Peyer's patch (tissue), 4 donors: ENCODE data around the gene MUC5AC.

ENCODE experiments used
- POLR2A ChIP-seq, 2 donors: fragments of 450-650 bp; IDR thresholded peaks; one replicate each; pipeline ENCODE4 v1.5.1; 2017; ENCODE audit warnings: antibody characterized with exemption in 2 of 2, mild to moderate bottlenecking in 2 of 2, moderate library complexity in 2 of 2
- TF ChIP-seq, protein P1 (sequence below), 6 experiments: fragments of 450-650 bp in 4 of 6; fragments of 200-600 bp in 2 of 6; sonication (generic) in 1 of 6; IDR thresholded peaks; one replicate each; pipeline ENCODE4 v1.5.1; 2017 to 2019; ENCODE audit warnings: antibody characterized with exemption in 6 of 6, mild to moderate bottlenecking in 3 of 6, moderate library complexity in 1 of 6

DNA sequence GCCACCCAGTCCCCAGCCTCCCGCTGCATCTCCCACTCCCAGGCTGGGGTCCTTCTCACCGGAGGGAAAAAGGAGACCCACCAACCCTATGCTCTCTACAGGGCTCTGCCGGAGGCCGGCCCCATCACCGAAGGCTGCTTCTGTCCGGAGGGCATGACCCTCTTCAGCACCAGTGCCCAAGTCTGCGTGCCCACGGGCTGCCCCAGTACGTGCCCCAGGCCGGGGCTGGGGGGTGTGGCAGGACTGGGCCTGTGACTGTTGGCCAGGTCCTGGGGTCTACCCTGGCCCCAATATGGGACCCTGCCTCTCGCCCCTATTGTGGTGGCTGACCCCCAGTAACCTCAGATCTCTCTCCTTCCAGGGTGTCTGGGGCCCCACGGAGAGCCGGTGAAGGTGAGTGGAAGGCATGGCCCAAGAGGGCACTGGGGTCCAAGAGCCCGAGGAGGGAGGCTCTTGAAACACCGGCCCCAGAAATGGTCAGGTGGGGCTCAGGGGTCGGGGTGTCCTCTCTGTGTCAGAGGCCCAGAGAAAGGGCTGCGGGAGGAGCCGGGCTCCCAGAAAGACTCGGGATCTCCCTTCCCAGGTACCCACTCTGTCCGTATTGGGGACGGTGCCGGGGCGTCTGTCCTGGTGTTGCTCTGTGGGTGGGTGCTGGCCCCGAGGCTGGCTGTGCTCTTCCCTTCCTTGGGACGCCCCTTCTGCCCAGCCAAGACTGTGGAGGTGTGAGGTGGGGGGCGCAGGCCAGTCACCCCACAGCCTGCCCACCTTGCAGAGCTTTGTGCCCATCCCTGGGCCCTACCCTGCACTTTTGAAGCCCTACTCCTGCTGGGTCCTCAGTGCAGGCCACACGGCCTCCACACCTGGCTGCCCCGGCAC lies 39.0 kb downstream of the MUC5AC start:
- TF ChIP-seq, protein P1, sequence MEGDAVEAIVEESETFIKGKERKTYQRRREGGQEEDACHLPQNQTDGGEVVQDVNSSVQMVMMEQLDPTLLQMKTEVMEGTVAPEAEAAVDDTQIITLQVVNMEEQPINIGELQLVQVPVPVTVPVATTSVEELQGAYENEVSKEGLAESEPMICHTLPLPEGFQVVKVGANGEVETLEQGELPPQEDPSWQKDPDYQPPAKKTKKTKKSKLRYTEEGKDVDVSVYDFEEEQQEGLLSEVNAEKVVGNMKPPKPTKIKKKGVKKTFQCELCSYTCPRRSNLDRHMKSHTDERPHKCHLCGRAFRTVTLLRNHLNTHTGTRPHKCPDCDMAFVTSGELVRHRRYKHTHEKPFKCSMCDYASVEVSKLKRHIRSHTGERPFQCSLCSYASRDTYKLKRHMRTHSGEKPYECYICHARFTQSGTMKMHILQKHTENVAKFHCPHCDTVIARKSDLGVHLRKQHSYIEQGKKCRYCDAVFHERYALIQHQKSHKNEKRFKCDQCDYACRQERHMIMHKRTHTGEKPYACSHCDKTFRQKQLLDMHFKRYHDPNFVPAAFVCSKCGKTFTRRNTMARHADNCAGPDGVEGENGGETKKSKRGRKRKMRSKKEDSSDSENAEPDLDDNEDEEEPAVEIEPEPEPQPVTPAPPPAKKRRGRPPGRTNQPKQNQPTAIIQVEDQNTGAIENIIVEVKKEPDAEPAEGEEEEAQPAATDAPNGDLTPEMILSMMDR (IDR thresholded peaks at IDR 0.05) = no peak
- TF ChIP-seq POLR2A (IDR thresholded peaks at IDR 0.05) = no peak
